Measurements from ENCODE around the gene SEMA3B.
"Not testable (repeated sequence)": the region's sequence is repeated elsewhere in the genome, so short reads cannot be mapped to it uniquely, and the experiment has no call there.

SEMA3B gene

DNA sequence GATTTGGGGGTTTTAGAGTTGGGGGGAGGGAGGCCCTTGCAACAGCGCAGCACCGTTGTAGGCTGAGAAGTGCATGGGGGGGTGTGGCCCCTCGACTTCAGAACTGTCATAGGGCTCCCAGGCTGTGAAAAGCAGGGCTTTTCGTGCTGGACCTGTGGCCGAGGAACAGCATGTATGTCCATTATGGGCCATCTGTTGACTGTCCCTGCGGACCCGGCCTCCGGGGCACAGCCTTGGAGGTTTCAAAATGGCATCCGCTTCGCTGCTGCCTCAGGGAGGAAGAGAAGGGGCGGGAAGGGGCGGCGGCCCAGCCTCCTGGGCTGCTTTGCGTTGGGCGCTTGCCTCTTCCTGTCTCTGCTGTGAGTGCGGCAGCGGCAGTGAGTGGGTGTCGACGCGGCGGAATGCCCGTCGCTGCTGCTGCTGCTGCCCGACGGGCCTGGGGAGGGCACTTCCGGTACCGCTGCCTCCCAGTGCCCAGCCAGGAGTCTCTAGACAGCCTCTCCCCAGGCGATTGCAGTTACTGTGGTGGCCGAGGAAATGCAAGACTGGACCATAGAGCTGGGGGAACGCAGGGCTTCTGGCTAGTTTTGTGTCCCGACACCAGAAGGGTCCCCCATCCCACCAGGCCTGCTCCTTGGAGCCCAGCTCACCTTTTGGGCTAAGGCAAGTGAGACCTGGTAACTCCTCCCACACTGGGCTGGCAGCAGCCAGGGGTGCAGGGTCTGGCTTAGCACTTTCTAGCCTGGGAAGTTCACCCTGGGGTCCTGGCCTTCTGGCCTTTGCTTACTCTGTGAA is 31.0 kb upstream of the SEMA3B start:
- peak; percentile 91 for DNase-seq (ENCODE audit: low read depth, low spot score)

DNA sequence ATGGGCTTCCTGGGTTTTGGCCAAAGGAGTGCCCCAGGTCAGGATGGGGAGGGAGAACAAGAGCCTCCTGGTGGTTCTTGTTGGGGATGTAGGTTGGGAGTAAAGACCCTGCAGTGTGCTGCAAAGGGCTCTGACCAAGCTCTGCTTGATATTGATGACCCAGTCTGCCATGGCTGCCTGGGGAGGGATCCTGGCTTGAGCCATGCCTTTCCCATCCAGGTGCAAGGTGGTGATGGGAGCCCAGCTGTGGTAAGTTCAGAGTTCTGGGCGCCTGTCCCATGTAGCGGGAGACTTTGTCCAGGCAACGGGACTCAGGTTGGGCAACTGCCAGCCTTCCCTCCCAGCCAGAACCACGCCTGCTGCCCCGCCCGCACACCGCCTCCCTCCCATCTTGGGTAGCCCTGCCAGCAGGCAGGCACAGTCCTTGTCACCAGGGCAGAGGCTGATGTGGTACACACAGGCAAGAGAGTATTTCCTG is 30.4 kb upstream of the SEMA3B start:
- DNase-seq (ENCODE audit: low read depth, low spot score) = peak; percentile 73

DNA sequence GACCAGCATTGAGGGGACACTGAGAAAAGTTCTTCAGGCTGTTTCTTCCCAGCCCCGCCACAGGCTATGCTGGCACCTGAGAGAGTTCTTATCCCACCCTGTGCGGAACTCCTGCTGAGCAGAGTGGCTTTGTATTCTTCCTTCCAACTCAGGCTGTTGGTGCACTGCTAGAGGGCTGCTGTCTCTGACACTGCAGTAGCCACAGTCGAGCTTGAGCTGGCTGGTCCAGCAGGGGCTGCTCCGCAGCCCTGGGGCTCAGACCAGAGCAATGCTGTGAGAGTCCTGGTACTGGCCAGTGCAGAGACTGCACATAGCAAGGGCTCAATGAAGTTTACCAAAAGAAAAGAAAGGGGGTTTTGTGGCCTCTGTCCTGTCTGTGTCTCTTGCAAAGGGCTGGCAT is 29.3 kb upstream of the SEMA3B start:
- DNase-seq (ENCODE audit: low read depth, low spot score) = no peak

DNA sequence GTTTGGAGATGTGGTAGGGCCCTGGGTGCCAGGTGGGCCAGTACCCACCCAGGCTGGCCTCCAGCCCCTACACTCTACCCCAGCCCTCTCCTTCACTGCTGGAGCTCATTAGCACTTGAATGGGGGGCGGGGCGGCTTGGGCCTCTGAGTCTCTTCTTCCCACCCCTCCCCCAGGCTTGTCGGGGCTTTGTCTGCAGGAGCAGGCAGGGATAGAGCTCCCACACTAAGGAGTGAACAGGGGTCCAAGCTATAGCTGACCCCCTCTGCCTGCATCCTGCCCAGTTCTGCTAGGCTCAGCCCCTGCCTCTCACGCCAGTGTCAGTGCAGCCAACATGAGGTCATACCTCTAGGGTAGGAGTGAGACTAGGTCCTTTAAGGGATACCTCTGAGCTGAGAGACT is 27.8 kb upstream of the SEMA3B start:
- peak; percentile 48 for DNase-seq (ENCODE audit: low read depth, low spot score)

DNA sequence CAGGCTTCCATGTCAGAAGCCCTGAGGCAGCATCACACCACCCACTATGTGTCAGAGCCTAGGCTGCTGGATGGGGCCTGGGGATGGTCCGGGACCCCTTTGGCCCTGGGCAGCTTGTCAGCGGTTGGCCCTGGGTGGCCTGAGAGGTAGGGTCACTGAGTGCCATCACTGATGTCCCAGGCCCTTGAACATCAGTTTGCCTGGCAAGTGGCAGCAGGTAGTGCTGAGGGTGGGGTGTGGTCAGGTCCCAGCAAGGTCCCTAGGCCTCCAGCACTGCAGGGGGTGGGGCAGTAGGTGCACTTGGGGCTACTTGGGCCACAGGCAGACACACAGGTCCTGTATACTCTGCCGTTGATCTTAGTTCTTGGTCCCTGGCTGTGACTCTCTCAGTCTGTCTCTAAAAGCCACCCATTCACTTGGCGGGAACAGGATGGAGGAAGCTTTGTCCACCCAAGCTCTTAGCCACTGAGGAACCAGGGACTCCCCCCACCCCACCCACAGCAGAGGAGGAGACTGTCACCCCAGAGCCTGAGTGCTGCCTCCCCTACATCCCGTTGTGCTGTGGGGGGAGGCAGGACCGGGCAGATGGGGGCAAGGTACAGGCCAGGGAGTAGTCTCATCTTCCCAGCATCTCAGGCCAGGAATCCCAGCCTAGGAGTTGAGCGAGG is 27.1 kb upstream of the SEMA3B start:
- no peak for DNase-seq (ENCODE audit: low read depth, low spot score)

DNA sequence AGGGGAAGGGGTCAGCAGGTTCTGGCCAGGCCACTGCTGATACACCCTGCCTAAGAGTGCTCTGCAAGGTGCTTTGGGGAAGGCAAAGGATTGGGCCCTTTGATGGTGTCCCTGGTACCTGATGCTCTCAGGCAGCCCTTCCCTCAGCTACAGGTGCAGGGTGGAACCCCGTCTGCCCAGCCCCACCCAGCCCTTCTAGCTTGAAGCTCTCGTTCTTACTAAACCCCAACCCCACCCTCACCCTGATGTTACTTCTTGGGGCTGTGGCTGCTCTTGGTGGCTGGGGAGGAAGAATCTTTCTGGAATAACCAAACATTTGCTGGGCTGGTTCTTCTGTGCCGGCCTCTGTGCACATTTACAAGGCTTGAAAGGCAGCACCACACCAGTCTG is 26.6 kb upstream of the SEMA3B start:
- no peak for DNase-seq (ENCODE audit: low read depth, low spot score)

DNA sequence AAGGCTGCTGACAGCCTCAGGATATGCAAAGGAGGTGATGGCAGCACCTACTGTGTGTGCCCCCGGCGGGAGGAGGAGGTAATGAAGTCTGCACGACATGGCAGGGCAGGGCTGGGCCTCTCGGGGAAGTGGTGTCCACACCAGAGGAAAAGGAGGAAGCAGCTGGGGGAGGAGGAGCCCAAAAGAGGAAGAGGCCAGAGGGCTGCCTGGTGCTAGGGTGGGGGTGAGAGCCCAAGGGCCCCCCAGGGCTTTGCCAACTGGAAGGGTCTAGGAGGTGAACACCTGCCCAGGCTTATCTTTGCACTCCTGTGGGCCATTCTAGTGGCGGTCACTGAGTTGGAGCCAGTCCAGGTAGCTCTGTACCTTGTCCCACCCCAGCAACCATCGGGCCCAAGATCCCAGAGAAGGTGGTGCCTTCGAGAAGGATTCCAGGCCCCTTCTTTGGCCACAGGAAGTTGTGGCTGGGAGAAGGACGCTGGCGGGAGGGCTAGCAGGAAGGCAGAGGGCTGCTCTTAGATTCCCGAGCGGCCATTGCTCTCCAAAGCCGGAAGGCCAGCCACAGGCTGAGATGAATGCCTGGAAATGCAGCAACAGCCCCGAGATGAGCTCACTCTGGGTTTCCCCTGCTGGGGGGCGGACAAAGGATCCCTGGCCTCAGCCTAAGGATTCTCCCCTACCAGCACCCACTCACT is 25.9 kb upstream of the SEMA3B start:
- DNase-seq (ENCODE audit: low read depth, low spot score) = peak; percentile 71

DNA sequence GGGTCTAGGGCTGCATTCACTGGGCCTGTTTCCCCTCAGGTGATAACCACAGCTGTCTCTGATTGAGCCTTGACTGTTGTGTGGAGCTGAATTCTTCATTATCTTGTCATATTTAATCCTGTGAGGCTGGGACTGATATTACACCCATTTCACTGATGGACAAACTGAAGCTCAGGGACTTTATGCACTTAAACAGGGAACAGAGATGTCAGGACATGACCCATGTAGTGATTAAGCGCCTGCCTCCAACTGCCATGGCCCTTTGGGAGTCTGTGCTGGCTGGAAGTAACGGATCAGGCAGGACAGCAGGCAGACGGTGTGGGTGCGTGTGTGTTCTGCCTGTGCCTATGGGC is 25.4 kb upstream of the SEMA3B start:
- no peak for DNase-seq (ENCODE audit: low read depth, low spot score)

DNA sequence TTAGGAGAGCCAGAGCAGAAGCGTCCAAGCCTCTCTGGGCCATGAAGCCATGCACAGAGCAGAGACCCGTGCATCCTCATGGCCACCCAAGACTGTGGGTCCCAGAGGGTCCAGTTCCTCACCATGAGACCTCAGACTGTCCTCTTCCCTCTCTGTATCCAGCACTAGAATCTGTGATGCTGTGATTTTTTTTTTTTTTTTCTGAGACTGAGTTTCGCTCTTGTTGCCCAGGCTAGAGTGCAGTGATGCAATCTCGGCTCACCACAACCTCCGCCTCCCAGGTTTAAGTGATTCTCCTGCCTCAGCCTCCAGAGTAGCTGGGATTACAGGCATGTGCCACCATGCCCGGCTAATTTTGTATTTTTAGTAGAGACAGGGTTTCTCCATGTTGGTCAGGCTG is 24.1 kb upstream of the SEMA3B start:
- not testable (repeated sequence) for DNase-seq (ENCODE audit: low read depth, low spot score)

DNA sequence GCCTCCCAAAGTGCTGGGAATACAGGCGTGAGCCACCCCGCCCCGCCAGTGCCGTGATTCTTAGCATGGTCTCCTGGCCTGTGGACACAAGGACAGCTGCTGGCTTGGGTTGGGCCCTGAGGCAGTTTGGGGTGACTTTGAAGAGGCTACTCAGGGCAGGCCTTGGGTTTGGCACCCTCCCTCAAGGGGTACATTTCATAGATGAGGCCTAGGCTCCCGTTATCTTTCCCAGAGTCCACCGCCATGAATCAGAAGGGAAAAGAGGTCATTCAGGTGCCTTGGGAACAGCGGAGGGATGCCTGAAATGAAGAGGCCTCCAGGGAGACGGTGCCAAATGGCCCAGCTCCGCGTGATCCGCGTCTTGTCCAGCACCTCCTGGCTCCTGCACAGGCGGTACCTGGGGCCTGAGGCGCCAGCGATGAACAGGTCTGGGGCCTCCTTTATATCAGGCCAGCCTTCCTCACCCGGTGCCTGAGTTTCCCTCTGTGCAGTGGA is 23.6 kb upstream of the SEMA3B start:
- DNase-seq (ENCODE audit: low read depth, low spot score) = no peak

DNA sequence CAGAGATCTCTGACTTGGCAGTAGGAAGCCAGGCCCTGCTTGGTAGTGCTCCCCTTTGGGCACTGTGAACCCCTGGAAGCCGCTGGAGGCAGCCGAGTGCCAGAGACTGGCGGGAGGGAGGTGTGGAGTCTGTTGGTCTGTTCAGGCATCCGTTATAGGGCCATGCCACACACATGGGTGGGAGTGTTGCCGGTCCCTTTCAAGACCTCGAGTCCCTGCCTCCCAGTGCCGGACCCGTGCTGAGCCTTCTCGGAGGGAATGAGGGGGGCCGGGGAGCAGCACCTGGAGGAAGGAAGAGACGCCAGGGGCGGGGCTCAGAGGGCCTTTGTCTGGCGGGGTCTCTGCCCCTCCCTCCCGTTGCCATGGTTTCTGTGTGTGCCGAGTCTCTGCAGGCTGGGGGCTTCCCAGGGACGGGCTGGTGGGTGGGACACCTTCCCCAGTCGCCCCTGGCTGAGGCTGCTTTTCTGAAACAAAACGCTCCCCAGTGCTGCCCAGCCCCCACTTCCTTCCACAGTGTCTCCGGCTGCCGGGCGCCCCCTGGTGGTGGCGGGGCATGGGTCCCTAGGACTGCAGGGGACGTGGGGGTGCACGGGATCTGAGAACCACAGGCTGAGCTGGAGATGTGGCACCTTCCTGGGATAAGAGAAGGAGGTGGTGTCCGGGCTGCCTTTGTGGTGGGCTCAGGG is 23.0 kb upstream of the SEMA3B start:
- peak; percentile 97 for DNase-seq (ENCODE audit: low read depth, low spot score)

DNA sequence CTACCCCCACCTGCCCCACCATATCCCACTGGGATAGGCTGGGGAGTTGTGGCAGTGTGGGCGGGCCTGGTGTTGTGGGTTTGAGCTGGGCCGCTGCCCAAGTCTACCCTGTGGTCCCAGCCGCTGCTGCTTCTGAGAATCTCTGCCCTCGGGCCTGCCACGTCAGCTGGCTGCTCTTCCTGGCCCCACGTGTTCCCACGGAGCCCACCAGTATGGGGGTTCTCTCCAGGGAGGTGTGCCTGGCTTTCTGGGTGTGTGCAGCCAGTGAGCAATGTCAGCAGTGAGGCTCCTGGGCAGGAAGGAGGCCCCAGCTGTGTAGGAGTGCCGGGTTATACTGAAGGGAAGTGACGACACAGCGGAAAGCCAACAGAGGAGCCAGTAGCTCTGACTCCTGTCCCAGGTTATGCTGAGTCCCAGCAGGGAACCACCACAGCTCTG is 22.4 kb upstream of the SEMA3B start:
- peak; percentile 92 for DNase-seq (ENCODE audit: low read depth, low spot score)

DNA sequence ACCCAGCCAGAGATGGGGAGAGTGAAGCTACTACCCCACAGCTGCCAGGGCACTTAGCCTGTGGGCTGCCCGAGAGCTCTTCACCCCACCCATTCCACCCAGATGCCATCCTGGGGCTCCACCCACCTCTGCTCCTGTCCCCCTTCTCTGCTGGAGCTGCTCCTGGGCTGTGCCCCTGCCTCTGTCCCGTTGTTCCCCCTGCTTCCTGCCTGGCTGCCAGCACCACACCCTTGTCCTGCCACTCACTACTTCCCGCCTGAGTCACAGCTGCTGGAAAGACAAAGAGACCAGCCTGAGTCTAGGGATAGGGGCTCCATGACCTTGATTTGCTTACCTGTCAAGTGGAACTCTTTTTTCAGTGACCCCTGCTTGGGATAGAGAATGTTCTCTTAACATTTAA is 20.6 kb upstream of the SEMA3B start:
- DNase-seq (ENCODE audit: low read depth, low spot score) = peak; percentile 54

DNA sequence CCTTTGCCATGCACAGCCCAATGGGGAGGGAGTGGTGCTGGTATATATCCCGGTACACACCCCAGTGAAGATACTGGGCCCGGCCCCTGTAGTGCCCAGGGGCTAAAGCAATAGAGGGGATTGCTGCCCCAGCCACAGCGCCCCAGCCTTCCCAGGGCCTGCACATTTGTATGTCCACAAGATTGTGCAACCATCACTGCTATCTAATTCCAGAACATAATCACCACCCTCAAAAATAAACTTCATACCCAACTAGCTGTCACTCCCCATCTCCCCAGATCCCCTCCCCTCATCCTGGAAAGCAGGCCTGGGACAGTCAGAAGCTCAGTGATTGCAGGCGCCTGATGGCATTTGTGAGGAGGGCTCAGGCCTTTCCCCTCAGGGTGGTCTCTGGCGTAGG is 19.5 kb upstream of the SEMA3B start:
- DNase-seq (ENCODE audit: low read depth, low spot score) = no peak

DNA sequence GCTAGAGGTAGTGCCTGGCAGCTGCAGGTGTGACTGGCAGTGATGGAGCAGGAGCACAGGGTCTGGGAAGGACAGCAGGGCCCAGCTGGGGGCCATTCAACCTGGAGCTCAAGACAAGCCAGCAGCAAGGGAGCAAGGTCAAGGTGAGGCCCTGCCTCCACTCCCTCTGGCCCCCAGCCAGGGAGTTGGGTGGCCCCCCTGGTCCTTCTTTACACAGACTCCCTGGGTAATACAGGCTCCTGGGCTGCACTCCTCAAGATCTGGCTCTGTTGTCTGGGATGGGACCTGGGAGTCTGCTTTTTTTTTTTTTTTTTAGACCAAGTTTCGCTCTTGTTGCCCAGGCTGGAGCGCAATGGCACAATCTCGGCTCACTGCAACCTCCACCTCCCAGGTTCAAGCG is 18.4 kb upstream of the SEMA3B start:
- DNase-seq (ENCODE audit: low read depth, low spot score) = no peak

DNA sequence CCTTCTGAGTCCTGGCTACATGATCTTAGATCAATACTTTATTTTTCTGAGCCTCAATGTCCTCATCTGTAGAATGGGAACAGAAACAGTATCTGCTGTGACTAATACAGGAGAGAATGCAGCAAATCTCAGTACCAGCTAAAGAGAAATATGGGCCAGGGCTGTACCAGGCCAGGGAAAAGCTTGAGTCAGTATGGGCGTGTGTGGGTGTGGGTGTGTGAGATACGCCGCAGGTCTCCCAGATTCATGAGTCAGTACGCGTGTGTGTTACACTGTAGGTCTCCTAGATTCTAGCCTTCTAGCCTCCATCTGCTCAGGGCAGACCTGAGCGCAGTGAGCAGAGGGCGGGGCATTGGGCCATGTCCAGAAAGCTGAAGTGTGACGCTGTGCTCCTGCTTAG is 17.7 kb upstream of the SEMA3B start:
- DNase-seq (ENCODE audit: low read depth, low spot score) = peak; percentile 79

DNA sequence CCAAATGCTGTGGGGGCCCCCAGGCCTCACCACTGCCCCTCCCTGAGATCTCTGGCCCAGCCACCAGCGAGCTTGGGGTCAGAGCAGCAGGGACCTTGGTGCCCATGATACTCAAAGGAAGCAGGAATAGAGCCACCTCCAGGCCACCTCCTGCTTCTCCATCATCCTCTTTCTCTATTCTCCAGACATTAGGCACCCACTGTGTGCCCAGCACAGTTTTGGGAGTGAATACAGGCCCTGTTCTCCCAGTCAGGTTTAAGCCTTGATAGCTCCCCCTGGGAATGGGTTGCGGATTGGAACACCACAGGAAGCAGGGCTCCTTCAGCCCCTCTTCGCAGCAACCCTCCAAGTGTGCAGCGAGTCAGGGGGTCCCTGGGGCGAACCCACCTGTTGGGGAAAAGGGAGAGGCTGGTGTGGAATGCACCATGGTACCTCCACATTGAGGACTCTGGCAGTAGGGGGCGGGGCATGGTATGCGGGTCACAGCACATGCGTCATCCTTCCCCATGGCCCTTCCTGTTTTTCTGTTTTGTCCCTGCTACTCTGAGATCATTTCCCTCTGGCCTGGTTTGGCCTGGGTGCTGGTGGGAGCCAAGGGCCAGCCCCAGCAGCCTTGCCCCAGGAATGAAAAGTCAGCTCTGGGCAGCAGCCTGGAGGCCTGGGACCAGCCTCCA is 14.2 kb upstream of the SEMA3B start:
- no peak for DNase-seq (ENCODE audit: low read depth, low spot score)

DNA sequence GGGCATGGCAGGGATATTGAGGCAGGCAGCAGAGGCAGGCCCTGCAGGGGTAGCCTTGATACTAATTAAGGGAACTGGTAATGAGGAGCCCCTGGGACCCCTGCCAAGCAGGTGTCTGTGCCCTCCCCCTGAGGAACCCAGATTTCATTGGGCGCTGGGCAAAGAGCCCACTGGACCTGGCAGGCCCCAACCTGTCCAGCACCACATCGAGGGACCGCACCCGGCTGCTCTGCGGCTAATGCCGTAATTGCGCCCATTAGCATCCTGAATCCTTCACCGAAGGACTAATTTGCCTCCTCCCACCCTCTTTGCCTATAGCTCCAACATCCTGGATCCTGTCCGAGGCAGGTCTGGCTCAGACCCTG is 13.7 kb upstream of the SEMA3B start:
- no peak for DNase-seq (ENCODE audit: low read depth, low spot score)

DNA sequence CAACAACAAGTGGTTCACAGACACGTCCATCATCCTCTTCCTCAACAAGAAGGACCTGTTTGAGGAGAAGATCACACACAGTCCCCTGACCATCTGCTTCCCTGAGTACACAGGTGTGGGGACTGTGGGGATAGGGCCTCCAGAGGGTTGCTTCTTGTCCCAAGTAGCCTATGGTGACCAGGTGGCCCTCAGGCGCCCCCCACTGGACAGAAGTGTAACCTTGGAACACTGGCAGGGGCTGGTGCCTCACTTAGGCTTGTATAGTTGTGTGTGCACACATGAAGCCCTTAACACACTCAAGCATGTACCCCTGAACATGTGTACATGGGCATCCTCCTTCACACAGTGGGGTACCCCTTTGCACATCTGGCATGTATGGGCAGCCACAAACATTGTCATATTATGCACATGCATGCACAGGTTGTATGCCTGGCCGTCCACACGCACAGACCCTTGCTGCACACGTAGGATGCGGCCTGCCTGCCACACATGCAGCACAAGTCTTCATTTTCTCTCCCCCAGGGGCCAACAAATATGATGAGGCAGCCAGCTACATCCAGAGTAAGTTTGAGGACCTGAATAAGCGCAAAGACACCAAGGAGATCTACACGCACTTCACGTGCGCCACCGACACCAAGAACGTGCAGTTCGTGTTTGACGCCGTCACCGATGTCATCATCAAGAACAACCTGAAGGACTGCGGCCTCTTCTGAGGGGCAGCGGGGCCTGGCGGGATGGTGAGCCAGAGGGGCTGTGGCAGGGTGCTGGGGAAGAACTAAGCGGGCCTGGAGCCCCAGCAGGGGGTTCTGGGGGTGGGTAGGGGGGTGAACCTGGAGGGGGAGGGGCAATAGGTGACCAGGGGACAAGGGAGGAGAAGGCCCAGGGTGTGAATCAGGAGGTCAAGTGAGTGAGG is 11.7 kb upstream of the SEMA3B start:
- peak; percentile 65 for DNase-seq (ENCODE audit: low read depth, low spot score)

DNA sequence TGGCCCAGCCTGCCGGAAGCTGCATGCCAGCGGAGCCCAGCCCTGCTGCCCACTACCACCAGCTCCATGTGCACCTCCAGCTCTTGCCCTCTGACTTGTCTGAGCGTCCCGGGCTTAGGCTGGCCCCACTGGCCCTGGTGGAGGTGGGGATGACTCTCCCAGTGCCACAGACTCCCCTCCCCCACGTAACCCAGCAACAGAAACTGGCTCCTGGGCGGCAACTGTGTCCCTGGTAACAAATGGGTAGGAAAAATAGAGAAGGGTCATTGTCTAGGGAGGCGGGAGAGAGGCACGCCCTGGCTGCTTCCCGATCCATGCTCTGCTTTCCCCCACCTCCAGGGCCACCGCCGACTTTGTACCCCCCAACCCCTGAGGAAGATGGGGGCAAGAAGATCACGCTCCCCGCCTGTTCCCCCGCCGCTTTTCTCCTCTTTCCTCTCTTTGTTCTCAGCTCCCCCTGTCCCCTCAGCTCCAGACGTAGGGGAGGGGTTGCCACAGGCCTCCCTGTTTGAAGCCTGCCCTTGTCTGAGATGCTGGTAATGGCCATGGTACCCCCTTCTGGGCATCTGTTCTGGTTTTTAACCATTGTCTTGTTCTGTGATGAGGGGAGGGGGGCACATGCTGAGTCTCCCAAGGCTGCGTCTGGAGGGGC is 10.8 kb upstream of the SEMA3B start:
- DNase-seq (ENCODE audit: low read depth, low spot score) = no peak
